Duodenal mucosa (tissue), 2 donors: ENCODE measurements around the gene MAGI3.

Experiments used
- H3K27ac ChIP-seq: one replicate; pipeline ENCODE4 v1.7.0; 2013; ENCODE audit warnings: low read depth, low read length
- H3K27me3 ChIP-seq, 2 donors: one replicate each; pipeline ENCODE4 v1.7.0; 2013; ENCODE audit warnings: low read length in 2 of 2, control low read depth in 1 of 2; ENCODE audit not compliant: insufficient read depth in 2 of 2, control insufficient read depth in 1 of 2
- H3K36me3 ChIP-seq, 2 donors: one replicate each; pipeline ENCODE4 v1.7.0; 2013; ENCODE audit warnings: low read length in 2 of 2, control low read depth in 1 of 2; ENCODE audit not compliant: insufficient read depth in 2 of 2, control insufficient read depth in 1 of 2
- H3K4me1 ChIP-seq, 2 donors: one replicate each; pipeline ENCODE4 v1.7.0; 2013; ENCODE audit warnings: low read length in 2 of 2, control low read depth in 1 of 2; ENCODE audit not compliant: insufficient read depth in 2 of 2, control insufficient read depth in 1 of 2
- H3K4me3 ChIP-seq, 2 donors: one replicate each; pipeline ENCODE4 v1.7.0; 2013; ENCODE audit warnings: low read length in 2 of 2, low read depth in 1 of 2
- H3K9ac ChIP-seq, 2 donors: one replicate each; pipeline ENCODE4 v1.7.0; 2013; ENCODE audit warnings: low read length in 2 of 2, low read depth in 1 of 2
- H3K9me3 ChIP-seq, 2 donors: one replicate each; pipeline ENCODE4 v1.7.0; 2013; ENCODE audit warnings: low read length in 2 of 2, control low read depth in 1 of 2; ENCODE audit not compliant: control insufficient read depth in 1 of 2

Gene MAGI3

GRCh38 chr1:113734357-113735055 is 344.2 kb downstream of the MAGI3 start:
- peaks cover 3 to 6% of the 10 kb centered on the region in 2 donors for H3K36me3 ChIP-seq
- no peaks in the 10 kb centered on the region for H3K4me1 ChIP-seq
- H3K4me3 ChIP-seq: no peak overlapping the region
- no peak overlapping the region for H3K27ac ChIP-seq
- H3K27me3 ChIP-seq: no peaks in the 10 kb centered on the region
- H3K9ac ChIP-seq: no peak overlapping the region
- no peaks in the 10 kb centered on the region for H3K9me3 ChIP-seq
